Inferior parietal cortex (tissue), 1 donor: ENCODE data around the gene VSIR.

Source experiments
- DNase-seq: peaks from one replicate; pipeline ENCODE4 v3.0.0-alpha.2; 2016; ENCODE audit errors: extremely low spot score

VSIR gene

DNA sequence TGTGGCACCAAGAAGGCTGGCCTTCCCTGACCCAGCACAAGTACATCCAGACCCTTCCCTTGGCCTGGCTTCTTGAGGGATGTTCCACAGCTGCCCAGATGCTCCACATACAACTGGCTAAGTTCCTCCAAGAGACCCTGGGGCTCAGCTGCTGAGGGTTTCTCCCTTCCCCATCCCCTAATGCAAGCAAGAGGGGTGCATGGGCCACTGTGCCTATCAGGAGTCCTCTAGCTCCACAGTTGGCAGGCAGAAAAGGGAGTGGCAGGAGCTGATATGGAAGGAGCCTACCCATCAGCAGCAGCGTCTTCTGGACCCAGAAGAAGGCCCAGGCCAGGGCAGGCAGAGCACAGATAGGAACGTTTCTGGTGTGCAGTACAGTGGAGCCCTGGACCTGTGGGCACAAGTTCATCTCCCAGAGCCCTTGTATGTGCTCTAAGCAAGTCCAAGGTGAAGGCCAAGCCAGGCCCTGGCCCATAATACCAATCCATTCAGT lies 26.2 kb downstream of the VSIR start:
- no peak for DNase-seq

DNA sequence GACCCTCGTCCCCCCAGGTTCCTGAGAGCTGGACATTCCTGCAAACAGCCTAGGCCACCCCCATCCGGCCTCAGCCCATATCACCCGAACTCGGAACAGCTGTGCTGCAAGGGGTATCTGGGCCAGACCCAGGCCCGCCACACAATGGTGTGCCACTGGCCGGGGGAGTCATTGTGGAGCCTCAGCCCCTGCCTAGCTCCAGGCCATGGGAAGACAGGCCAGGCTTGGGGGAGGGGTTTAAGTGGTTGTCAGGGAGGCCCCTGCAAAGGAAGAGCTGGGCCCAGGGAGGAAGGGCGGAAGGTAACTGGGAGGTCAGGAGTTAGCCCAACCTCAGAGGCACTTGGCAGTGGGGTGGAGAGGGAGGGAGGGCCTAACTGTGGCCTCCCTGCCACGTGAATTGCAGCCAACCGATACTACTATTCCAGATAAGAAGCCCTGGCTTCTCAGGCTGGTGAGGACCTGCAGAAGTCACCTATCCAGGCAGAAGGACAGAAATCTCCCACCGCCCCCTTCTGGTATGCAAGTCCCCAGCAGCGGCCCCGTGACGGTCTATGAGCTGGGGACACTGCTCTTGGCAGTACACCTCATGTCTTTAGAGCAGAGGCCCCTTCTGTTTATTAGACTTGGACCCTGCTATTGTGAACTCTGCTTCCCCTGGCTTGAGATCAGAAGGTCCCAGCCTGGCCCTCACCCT lies 26.8 kb downstream of the VSIR start:
- no peak for DNase-seq

DNA sequence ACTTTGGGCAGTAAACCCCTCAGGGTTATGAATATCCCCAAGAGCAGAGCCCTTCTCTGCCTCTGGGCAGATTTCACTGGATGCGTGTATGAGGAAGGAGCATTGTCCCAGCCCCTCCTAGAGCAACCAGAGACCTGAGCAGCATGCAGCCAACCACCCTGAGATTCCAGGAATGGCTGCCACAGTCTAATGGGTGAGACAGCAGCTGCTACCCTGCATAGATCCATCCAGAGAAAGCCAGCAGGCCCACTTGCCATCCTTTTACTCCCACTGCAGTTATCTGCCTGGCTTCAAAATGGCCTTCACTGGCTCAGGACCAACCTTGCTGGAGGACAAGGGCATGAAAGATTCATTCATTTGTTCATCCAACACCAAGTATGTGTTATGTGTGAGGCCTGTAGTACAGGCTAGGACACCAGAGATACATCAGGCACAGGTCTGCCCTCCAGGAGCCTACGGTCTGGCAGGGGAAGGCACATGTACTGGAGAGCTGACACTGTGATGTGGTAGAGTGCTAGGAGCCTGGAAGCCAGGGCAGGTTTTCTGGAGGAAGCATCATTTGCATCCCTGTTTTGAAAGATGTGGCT lies 27.6 kb downstream of the VSIR start:
- DNase-seq, result no peak

DNA sequence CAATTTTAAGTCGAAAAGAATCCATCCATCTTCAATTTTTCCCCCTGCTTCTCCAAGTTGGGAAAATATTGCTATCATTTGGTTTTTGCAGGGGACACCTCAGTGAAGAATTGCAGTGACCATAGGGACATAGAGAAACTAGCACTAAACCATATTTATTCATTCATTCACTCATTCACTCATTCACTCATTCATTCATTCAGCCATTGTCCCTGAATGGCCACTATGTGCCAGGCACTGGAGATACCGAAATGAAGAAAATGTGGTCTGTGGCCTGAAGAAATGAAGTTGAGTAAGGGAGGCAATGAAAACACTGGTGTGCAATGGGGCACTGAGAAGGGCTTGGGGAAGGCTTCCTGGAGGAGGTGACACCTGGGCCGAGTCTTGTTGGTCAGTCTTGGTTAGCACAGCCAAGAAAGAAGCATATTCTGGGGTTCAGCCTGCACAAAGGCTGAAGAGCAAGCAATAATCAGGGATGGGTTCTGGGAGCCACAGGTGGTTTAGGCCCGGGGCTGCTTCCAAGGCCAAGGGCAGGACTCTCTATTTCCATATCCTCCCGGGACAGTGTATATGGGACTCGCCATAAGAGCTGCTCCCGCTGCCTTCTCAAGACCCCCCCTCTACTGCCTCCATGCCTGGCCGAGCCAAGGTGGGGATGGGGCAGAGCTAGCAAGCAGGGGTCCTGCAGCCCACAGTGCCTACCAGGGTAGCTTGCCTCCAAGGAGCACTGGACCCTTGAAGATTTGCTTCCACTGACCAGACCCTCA lies 28.2 kb downstream of the VSIR start:
- DNase-seq, result no peak

DNA sequence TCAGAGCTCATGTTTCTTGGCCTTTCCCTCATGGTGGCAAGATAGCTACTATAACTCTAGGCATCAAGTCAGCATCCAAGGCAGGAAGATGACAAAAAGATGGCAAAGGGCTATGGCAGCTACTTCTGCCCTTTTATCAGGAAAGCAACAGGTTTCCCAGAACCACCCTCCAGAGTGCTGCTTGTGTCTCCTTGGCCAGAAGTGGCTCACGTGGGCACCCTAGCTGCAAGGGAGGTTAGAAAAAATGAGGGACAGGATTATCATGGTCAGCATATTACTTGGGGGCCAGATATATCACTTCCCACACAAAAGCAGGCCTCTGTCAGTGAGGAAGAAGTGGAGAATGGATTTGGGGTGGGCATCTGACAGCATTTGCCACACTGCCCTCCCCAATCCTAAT lies 29.5 kb downstream of the VSIR start:
- no peak for DNase-seq

DNA sequence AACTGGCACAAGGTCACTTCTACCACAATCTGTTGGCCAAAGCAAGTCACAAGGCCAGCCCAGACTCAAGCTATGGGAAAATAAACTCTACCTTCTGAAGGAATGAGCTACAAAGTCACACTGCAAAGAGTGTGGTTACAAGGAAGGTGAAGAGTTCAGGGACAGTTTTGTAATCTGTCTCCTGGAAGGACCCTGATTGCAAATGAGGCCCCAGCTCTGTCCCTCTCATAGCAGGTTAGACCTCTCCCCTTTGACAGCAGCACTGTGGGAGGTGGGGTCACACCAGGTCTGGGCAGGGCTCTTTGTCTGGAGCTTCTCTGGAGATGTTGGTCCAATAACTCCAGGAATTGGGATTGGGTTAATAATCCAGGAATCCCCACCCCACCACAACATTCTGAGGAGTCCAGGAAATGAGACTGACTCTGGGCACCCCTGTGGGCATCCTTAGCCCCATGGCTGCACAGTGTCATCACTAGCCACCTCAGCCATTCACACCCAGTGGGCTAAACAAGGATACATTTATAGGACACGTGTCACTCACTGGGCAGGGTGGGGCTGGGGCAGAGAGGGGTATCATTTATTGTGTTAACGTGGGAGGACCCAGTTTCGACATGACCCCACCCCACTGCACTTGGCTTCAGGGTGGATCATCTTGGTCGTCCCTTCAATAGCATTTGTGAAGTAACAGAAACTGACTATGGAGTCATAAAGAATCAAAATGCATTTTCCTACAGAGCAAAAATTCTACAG lies 30.1 kb downstream of the VSIR start:
- no peak for DNase-seq

DNA sequence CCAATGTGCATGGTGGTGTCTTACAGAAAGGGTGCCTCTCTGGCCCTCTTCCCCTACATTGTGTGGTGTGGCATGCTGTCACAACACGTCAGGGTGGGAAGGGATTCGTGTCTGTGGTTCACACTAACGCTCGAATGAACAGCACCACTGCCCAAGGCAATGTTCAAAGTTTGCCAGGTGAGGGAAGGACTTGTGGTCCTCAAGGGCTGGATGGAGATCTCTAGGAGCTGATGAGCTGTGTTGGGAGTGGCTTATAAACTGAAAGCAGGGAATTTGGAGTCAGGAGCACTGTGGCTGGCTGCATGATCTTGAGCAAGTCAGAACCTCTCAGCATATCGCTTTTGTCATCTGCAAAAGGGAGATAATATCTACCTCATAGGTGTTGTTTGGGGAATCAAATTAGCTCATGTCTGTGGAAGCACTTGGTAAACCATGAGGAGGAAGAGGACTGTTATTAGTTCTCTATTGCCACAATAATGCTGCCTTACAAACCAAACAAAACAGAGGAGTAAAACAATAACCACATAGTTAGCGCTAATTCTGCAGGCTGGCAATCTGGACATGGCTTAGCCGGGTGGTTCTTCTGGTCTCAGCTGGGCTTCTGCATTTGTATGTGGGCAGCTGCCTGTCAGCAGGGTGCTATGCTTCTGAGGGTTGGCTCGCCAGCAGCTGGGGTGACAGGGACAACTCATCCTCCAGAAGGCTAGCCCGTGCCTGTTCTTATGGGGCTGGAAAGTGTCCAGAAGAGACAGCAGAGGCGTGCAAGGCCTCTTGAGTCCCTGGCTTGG lies 30.8 kb downstream of the VSIR start:
- DNase-seq, result no peak

DNA sequence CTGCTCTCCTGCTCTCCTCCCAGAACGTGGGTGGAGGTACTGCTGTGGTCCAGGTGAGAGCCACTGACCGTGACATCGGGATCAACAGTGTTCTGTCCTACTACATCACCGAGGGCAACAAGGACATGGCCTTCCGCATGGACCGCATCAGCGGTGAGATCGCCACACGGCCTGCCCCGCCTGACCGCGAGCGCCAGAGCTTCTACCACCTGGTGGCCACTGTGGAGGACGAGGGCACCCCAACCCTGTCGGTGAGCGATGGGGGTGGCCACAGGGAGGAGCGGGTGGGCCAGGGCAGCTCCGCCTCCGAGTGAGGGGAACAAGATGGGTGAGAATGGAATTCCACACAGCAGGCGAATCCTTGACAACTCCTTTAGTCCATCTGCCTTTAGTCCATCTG lies 31.6 kb downstream of the VSIR start:
- no peak for DNase-seq

DNA sequence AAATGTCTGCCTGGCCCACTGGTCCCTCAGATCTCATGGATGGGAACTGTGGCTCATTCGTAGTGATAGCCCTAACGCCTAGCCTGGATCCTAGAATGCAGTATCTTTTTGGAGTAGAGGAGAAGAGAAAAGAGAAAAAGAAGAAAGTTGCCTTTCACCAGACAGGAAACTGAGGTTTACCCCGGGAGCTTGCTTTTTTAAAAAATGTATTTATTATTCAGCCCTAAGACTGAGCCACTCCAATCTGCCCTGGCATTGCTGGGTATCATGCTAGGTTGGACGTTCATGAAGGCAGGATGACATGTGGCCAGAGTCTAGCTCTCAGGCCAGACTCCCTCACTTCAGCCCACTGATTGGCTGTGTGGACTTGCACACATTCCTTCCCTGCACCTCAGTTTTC lies 32.3 kb downstream of the VSIR start:
- DNase-seq, result no peak

DNA sequence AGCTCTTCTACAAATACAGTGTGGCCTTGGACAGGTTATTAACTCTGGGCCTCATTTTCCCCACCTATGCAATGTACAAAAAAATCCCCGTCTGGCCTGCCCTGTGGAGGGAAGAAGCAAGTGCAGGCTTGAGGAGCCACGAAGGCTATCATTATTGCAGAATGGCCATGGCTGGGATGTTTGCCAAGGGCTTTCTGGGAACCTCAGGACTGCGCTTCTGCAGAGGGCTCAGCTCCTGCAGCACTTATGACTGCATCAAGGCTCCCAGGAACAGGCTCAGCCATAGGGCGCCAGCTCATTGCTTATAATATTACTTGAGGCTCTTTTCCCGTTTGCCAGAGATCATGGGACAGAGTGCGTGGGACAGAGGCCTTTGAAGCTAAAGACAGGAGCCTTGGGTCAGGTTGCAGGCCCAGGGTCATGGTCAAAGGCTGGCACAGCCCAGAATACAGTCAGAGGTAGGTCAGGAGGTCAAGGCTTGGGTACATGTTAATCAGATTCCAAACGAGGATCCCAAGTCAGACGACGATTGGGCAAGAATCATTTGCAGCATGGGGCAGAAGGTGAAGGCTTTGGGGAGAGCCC lies 33.2 kb downstream of the VSIR start:
- DNase-seq, result no peak

DNA sequence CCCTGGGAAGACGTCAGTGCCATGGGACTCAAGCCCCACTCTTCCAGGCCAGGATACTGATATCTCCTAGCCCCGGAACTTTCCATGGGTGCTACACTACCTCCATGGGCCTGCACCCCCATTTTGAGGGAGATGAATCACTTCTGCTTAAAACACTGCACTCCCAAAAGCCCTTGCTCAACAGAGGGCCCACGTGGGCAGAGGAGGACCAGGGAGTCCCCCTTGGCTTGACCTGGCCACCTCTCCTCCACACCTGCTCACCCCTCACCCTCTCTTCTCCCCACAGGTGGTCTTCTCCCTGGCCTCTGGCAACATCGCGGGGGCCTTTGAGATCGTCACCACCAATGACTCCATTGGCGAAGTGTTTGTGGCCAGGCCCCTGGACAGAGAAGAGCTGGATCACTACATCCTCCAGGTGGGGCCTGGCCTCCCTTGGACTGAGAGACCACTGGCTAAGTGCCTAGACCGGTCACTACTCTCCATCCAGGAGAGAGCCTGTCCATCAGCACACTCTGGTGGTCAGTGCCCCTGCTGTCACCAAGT lies 33.9 kb downstream of the VSIR start:
- DNase-seq, result no peak

DNA sequence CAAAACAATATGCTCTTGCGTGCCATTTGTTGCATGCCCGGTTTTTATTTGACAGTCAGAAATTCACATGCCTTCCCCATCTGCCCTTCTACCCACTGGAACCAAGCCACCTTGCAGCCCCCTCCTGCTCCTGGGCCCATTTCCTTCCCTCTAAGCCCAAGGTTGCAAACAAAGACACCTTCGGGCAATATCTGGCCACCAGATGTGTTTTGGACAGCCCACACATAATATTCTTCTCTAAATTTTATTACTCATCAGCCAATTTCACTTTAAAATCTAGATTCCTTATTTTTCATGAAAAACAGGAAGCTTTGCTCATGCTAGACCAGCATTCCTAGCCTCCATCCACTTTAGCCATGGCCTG lies 35.5 kb downstream of the VSIR start:
- no peak for DNase-seq

DNA sequence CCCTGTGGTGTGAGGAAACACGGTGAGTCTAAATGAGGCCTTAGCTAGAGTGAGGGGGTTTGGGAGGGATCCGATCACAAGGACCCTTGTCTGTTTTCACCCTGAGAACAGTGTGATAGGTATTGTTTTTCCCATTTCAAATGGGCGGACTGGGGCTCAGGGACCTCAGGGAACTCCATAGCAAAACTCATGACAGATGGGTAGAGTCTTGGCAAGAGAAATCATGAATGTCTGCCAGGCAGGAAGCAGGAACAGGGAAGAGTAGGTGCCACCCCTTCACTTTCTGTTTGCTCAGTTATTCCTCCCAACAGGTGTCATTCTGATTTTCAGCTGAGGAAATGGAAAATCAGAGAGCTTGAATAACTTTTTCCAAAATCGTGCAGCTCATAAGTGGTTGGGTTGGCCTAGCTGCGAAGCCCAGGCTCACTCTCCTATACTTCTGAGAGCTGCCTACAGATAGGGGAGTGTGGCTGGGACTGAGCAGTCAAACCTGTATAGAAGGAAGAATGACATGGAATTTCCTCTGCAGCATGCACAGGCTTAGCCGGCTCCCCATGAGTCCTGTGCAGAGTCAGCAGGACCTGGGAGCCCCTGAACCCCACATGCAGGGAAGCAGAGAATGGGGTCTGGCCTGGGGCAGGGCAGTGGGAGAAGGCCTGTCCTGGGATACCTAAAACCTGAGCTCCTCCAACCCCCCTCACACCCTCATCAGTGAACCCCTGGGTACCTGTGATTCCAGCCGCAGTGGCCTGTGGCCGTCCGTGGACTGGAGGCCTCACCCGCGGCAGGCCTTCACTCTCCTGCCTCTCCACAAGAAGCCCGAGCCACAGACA lies 36.1 kb downstream of the VSIR start:
- no peak for DNase-seq

DNA sequence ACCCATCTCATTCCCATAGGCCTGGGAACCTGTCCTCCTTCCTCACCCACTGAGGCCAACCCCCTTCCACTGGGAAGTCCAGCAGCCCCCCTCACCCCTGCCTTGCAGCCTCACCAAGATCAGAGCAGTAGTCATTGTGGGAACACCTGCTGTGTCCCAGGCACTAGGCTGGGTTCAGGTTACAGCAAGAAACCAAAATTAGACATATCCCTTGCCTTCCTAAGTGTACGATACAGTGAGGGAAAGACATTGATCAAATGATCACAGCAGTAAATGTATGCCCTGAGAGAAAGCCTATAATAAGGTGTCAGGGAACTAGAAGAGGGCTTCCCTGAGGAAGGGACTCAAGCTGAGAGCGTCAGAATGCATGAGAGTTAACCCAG lies 36.8 kb downstream of the VSIR start:
- no peak for DNase-seq

DNA sequence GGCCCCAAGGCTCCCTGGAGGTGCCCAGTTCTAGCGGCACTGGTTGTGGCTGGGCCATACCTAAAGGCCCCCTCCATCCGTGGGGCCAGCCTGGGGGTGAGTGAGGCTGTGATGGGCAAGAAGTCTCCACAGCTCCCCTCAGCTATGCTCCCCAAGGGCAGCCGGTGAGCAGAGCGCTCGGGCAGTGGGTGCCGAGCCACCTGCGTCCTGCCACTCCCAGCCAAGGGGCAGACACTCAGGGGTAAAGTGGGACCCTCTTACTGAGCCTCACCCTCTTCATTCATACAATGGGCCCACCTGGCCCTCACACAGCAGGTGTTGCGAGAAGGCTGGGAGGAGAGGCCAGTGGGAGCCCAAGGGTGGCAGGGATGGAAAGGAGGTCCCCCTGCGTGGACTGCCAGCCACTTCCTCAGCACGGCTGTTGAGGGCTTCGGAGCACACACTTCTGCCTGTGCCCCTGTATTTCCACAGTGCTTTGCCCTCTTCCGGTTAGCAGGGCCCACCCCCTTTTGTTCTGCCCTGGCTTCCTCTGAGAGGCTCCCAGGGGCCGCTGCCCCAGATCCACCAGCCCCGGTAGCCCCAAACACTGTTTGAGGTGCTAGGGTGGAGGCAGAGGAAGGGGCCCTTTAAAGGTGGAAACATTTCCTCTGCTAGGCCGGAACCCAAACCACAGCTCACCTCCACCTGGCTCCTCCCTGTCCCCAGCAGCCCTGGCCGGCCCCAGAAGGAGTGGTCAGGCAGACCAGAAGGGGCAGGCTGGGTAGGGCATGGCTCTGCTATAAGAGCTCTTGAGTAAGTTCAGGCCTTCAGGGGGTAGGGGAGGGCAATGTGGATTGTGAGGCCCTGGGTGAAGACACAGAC lies 37.4 kb downstream of the VSIR start:
- DNase-seq, result no peak

DNA sequence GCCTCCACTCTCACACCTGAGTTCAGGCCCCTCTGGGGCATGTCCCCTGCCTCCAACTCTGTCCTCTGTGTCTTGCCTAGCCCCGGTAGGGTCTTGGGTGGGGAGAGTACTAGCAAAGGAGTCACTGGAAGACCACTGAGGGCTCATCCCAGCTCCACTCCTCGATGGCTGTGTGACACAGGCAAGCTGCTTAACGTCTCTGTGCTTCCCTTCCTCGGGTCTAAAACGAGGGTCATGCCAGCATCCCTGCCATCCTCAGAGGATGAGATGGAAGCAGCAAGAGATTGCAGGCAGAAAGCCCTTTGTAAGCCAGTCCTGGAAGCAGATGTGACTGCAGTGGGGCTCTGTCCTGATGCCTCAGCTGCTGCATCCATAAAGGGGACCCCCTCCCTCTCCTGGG lies 38.5 kb downstream of the VSIR start:
- no peak for DNase-seq

DNA sequence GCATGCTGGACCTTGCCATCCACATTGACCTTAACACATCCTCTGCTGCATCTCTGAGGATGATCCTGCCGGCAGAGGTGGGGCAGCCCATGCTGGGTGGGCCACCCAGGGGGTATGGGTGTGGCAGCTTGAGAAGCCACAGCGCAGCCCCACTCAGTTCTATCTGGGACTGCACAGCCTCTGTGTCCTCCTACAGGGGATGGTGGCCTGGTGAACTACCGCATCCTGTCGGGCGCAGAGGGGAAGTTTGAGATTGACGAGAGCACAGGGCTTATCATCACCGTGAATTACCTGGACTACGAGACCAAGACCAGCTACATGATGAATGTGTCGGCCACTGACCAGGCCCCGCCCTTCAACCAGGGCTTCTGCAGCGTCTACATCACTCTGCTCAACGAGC lies 41.5 kb downstream of the VSIR start:
- DNase-seq, result no peak

DNA sequence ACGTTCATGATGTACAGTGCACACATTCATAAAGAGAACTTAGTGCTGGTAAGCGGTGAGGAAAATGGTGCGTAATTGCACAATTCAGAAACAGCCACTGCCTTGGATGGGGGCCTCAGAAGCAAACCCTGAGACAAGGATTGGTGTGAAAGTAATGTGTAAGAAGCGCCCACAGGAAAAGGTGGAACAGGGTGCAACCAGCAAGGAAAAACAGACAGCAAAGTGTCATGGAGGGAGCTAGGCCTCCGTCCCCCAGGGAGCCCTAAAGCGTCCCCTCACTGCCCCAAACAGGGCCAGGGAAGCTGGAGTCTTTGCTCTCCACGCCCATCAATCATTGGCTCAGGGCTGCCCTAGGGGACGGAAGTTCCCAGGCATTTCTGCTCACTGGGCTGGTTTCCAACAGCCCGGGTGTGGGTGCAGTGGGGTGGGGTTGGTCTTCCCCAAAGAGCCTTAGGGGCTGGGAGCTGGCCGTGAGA lies 44.1 kb downstream of the VSIR start:
- no peak for DNase-seq
